Measurements from ENCODE around the gene SYDE1. TPM values are rescaled to one million over a fixed set of nuclear protein-coding genes. Genes with fewer than 3 reads are reported as not detected.

The SYDE1 gene
- 23.5 and 30.1 TPM in 2 replicates for total RNA-seq

GRCh38 chr19:15107061-15108010 lies at the start of gene SYDE1:
Gene SYDE1, plus strand, starts transcription at chr19:15107401. Its CDS starts 33 bp downstream, at chr19:15107434.

GRCh38 chr19:15081911-15082310 lies 25.3 kb upstream of the SYDE1 start, which contains the start of gene OR1I1:
Gene OR1I1, plus strand, starts transcription at chr19:15082211. Its CDS starts 4,855 bp downstream, at chr19:15087066.

Small RNA genes lying within 50 kb of the gene (small RNA-seq; reads per million reads assigned to genes)
- gene RNU6-782P, result not detected

Other genes starting within 250 kb of the SYDE1 start
- gene OR7A17, start 221.3 kb upstream of the SYDE1 start, total RNA-seq, result not detected in 2 replicates
- gene OR7C2, start 165.9 kb upstream of the SYDE1 start, total RNA-seq, result not detected in 2 replicates
- not detected in 2 replicates for gene SLC1A6, start 127.5 kb upstream of the SYDE1 start, total RNA-seq
- not detected in 2 replicates for gene CASP14, start 57.9 kb upstream of the SYDE1 start, total RNA-seq
- gene OR1I1, start 25.2 kb upstream of the SYDE1 start, total RNA-seq, result not detected in 2 replicates
- gene NOTCH3, start 93.6 kb downstream of the SYDE1 start, total RNA-seq, result 25.0 and 62.4 TPM in 2 replicates
- gene EPHX3, start 125.0 kb downstream of the SYDE1 start, total RNA-seq, result under 0.01 TPM in 1 of 2 replicates, not detected in the other
- 17.6 and 21.9 TPM in 2 replicates for gene BRD4, start 225.1 kb downstream of the SYDE1 start, total RNA-seq